DMS114 treated with DMSO at 0.1 percent for 48 hours (cell line): ENCODE measurements around the gene ACSL4.

Experiments
- DNase-seq: peaks from one replicate; lab custom pipeline; 2025; ENCODE audit not compliant: unreplicated experiment; lab: John Stamatoyannopoulos, UW

Gene ACSL4

GRCh38 chrX:109622270-109622669 is 110.8 kb downstream of the ACSL4 start:
- no peak for DNase-seq

GRCh38 chrX:109619771-109620170 is 113.3 kb downstream of the ACSL4 start:
- DNase-seq = no peak

- no peak for DNase-seq
Observed at GRCh38 chrX:109614951-109615350, 118.1 kb downstream of the ACSL4 start.

GRCh38 chrX:109601486-109601885 is 131.6 kb downstream of the ACSL4 start:
- no peak for DNase-seq

- DNase-seq = no peak
Observed at GRCh38 chrX:109600237-109600651, 132.8 kb downstream of the ACSL4 start.

GRCh38 chrX:109596015-109596414 is 137.0 kb downstream of the ACSL4 start:
- DNase-seq = no peak
